Fibroblast of skin of abdomen (primary cell): ENCODE measurements around the gene BICD1.
"Not testable (repeated sequence)": the region's sequence is repeated elsewhere in the genome, so short reads cannot be mapped to it uniquely, and the experiment has no call there.

Experiments
- DNase-seq: peaks from one replicate; pipeline ENCODE4 v3.0.0-alpha.2; 2013

BICD1 gene

GRCh38 chr12:32249777-32250176, 143.1 kb downstream of the BICD1 start:
- DNase-seq, result no peak

GRCh38 chr12:32252199-32253073, 145.8 kb downstream of the BICD1 start:
- DNase-seq, result no peak

GRCh38 chr12:32253154-32253790, 146.6 kb downstream of the BICD1 start:
- no peak for DNase-seq

- no peak for DNase-seq
Measured at GRCh38 chr12:32254260-32254956, 147.8 kb downstream of the BICD1 start.

GRCh38 chr12:32255588-32255987, 148.9 kb downstream of the BICD1 start:
- DNase-seq, result no peak

GRCh38 chr12:32257695-32258496, 151.2 kb downstream of the BICD1 start:
- no peak for DNase-seq

- no peak for DNase-seq
Measured at GRCh38 chr12:32260696-32261095, 154.0 kb downstream of the BICD1 start.

- no peak for DNase-seq
Measured at GRCh38 chr12:32261638-32262037, 155.0 kb downstream of the BICD1 start.

GRCh38 chr12:32264961-32265360, 158.3 kb downstream of the BICD1 start:
- DNase-seq, result peak; percentile 64

- no peak for DNase-seq
Measured at GRCh38 chr12:32265456-32265855, 158.8 kb downstream of the BICD1 start.

- DNase-seq, result no peak
Measured at GRCh38 chr12:32265951-32266350, 159.3 kb downstream of the BICD1 start.

- DNase-seq, result no peak
Measured at GRCh38 chr12:32266756-32267155, 160.1 kb downstream of the BICD1 start.

- DNase-seq, result peak; percentile 48
Measured at GRCh38 chr12:32270818-32271710, 164.4 kb downstream of the BICD1 start.

- DNase-seq, result no peak
Measured at GRCh38 chr12:32272465-32272864, 165.8 kb downstream of the BICD1 start.

- peak; percentile 15 for DNase-seq
Measured at GRCh38 chr12:32273063-32273522, 166.4 kb downstream of the BICD1 start.

GRCh38 chr12:32273712-32274111, 167.1 kb downstream of the BICD1 start:
- no peak for DNase-seq

- DNase-seq, result no peak
Measured at GRCh38 chr12:32274665-32275064, 168.0 kb downstream of the BICD1 start.

- DNase-seq, result not testable (repeated sequence)
Measured at GRCh38 chr12:32275520-32275919, 168.9 kb downstream of the BICD1 start.

- DNase-seq, result no peak
Measured at GRCh38 chr12:32277774-32278173, 171.1 kb downstream of the BICD1 start.

- DNase-seq, result no peak
Measured at GRCh38 chr12:32281098-32281497, 174.5 kb downstream of the BICD1 start.

GRCh38 chr12:32284561-32284960, 177.9 kb downstream of the BICD1 start:
- no peak for DNase-seq
